ENCODE results near the gene TXNRD3.

The TXNRD3 gene

DNA sequence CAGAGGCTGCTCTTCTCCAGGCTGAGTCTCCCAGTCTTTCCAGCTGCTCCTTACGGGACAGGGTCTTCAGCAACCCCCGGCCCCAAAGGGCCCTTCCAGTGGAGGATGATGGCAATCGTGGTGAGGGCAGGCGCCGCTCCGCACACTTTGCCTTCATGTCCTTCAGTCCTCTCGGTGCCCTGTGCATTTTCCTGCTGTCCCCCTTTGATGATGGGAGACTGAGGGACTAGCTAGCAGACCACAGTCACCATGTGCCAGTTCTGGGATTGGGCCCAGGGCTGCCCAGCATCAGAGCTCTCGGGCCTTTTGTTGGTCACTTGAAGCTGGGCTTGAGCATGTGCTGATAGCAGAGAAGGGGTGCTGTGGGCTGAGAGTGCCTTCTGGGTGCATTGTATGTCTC is 8.8 kb upstream of the TXNRD3 start:
- no peak overlapping the region for H3K27ac ChIP-seq
- TF ChIP-seq, protein P1, sequence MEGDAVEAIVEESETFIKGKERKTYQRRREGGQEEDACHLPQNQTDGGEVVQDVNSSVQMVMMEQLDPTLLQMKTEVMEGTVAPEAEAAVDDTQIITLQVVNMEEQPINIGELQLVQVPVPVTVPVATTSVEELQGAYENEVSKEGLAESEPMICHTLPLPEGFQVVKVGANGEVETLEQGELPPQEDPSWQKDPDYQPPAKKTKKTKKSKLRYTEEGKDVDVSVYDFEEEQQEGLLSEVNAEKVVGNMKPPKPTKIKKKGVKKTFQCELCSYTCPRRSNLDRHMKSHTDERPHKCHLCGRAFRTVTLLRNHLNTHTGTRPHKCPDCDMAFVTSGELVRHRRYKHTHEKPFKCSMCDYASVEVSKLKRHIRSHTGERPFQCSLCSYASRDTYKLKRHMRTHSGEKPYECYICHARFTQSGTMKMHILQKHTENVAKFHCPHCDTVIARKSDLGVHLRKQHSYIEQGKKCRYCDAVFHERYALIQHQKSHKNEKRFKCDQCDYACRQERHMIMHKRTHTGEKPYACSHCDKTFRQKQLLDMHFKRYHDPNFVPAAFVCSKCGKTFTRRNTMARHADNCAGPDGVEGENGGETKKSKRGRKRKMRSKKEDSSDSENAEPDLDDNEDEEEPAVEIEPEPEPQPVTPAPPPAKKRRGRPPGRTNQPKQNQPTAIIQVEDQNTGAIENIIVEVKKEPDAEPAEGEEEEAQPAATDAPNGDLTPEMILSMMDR (conservative IDR thresholded peaks at IDR 0.05; ENCODE audit: low read depth), result no peak
- DNase-seq (ENCODE audit: low spot score), result no peak
- ChIA-PET CTCF (no interaction called here), POLR2A (ENCODE audit: low non-redundant PET) (no interaction called here)

DNA sequence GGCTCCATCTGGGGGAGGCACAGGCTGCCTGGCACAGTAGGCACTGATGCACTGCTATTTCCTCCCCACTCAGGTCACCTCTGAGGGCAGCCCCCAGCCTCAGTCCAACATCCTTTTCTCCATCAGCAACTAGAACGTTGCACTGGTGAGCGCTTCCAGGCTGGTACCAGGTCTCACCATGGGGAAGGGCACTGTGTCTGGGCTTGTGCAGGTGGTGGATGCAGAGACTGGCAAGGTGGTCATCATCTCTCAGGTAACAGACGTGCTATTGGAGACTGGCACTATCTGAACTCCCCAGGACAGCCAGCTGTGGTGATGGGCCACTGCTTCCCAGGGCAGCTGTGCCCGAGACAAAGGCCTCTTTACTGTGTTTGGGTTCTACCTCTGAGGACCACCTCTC is 8.3 kb upstream of the TXNRD3 start:
- no peak overlapping the region for H3K27ac ChIP-seq
- DNase-seq (ENCODE audit: low spot score), result no peak
- CTCF ChIA-PET, result no interaction called here
- POLR2A ChIA-PET (ENCODE audit: low non-redundant PET), result interaction anchor here (0.6 kb wide), 1 partner anchor 9 kb away, joined by 3 read pairs; no protein-coding TSS in a partner anchor
- TF ChIP-seq, protein P1 (conservative IDR thresholded peaks at IDR 0.05; ENCODE audit: low read depth), result no peak

DNA sequence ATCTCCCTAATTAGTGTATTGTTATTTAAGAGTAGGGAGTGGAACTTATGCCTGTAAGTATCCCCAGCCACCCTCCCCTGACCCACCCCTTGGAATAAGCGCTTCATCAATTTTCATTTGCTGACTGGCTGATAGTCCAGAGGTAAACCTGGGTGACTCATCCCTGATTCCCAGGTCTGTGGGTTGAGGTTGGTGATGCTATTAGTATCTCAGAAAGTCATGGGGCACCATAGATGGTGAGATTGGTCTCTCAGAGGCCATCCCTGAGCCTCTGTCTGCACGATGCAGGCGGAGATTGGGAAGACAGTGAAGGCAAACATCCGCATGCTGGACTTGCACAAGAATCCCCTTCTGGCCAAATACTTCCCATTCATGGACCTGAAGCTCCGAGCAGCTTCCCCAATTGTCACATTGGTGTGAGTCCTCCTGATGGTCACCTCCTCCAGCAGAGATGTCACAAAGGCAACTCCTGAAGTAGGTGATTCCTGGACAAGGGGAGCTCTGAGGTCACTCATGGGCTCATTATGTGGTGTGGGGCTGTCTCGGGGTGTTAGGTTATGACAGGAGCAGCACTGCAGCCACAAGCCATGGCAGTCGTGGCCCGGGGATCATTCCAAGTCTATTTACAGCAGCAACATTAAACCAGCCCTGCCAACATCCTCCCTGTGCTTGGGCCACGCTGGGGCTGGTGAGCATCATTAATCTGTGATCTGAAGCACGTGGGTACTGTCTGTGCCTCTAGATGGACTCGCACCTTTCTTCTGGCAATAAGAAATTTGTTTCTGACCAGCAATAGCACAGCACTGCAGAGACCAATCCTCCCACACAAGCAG is 6.8 kb upstream of the TXNRD3 start:
- no peak overlapping the region for H3K27ac ChIP-seq

DNA sequence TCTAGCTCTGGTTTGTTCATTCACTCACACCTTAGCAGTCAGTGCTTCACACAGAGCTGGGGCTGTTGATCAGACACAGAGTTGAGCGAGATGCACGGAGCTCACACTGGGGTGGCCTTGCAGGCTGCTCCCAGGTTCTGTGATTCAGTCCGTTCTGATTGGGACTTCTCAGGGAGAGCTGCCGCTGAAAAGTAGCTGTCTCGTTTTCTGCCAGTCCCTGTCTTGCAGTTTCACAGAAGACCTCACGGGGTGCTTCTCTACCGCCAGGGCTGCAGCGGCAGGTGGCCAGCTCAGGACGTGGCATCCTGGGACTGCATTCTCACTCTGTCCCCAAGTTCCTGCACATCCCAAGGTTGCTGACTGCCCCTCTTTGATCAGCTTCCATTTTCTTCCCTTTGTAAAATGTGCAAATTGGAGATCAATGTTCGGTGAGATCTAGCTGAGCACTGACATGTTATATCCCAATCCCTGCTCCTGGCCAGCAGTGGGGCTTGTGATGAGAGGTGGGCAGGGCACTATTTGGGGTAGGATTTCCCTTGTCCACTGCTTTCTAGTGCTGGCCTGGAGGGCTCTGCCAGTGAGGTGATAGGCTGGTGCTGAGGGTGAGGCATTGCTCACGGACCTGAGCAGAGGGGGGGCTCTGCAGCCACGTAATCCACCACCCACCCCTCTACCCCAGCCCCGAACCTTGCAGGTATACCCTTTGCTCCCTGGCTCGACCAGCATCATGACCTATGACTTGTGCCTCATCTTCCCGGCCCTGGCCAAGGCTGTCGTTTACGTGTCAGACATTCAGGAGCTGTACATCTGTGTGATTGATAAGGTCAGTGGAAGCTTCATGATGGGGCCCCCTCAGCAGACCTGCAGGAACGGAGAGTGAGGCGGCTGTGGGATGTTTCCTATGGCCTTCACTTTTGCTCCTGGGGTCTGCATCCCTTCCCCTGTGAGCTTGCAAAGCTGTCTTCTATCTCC is 5.3 kb upstream of the TXNRD3 start:
- ChIA-PET CTCF (interaction anchor here (0.6 to 1.3 kb wide), 4 partner anchors 11 to 795 kb away, joined by 3 read pairs; no protein-coding TSS in a partner anchor), POLR2A (ENCODE audit: low non-redundant PET) (no interaction called here)
- DNase-seq (ENCODE audit: low spot score), result no peak
- no peak overlapping the region for H3K27ac ChIP-seq
- TF ChIP-seq, protein P1 (conservative IDR thresholded peaks at IDR 0.05; ENCODE audit: low read depth), result no peak; the same call in 1 of the 2 replicates

More for the DNA sequence above, 6.8 kb upstream of the TXNRD3 start:
- DNase-seq (ENCODE audit: low spot score), result no peak
- TF ChIP-seq, protein P1 (conservative IDR thresholded peaks at IDR 0.05; ENCODE audit: low read depth), result no peak
- POLR2A ChIA-PET (ENCODE audit: low non-redundant PET), result no interaction called here
- CTCF ChIA-PET, result interaction anchor here (0.6 to 1.3 kb wide), 3 partner anchors 9 to 730 kb away, joined by 3 to 5 read pairs (median 3); no protein-coding TSS in a partner anchor

DNA sequence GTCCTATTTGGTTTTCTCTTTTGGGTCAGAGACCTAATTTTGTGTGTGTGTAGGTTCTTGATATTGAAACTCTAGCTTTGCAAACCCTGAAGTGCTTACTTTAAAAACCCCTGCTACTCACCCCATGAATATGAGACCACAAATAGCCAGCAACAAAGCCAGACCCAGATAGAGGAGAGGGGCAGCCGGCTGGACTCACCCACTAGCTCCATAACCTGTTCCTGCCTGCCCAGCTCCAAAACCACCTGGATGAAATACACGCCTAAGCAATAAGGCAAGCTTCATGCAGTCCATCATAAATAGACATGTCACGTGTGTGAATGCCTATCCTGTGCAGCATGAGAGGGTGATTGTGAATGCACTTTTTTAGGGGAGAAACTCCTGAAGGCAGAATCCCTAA is 3.7 kb upstream of the TXNRD3 start:
- TF ChIP-seq, protein P1 (conservative IDR thresholded peaks at IDR 0.05; ENCODE audit: low read depth), result no peak
- ChIA-PET CTCF (interaction anchor here (0.6 to 1.2 kb wide), 2 partner anchors 8 to 351 kb away, joined by 3 to 4 read pairs; no protein-coding TSS in a partner anchor), POLR2A (ENCODE audit: low non-redundant PET) (no interaction called here)
- DNase-seq (ENCODE audit: low spot score), result no peak
- no peak overlapping the region for H3K27ac ChIP-seq

DNA sequence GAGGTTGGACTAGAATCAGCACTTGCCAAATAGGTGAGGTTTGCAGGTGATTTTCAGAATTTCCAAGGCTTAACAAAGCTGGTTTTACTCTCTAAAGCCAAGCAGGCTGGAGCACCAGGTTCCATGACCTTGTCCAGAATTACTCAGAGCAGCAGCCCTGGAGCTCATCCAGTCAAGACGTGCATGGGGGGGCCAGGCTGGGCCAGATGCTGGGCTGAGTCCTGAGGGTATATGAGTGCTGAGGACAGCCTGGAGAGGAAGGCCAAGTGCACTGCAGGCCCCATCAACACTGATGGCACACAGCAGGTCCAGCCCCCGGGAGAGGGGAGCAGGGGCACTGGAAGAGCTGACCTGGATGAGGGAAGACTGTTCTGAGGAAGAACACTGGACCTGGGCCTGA is 3.0 kb upstream of the TXNRD3 start:
- TF ChIP-seq, protein P1 (conservative IDR thresholded peaks at IDR 0.05; ENCODE audit: low read depth), result no peak
- H3K27ac ChIP-seq, result no peak overlapping the region
- ChIA-PET CTCF (interaction anchor here (0.6 to 1.2 kb wide), 2 partner anchors 9 to 351 kb away, joined by 3 to 4 read pairs; no protein-coding TSS in a partner anchor), POLR2A (ENCODE audit: low non-redundant PET) (no interaction called here)
- DNase-seq (ENCODE audit: low spot score), result no peak
